IMR-90 (cell line): Measurements from ENCODE around the gene PPFIA2. TPM values are rescaled to one million over a fixed set of nuclear protein-coding genes. Genes with fewer than 3 reads are reported as not detected.

Experiments used
- ATAC-seq: fragments of 200-7000 bp; cut with Tn5 transposase; 2 replicates; pipeline ENCODE4 v1.9.1; 2020; ENCODE audit warnings: low read depth, mild to moderate bottlenecking, moderate library complexity
- BruUV-seq: library from RNA; stranded (reverse); fragments of 400-500 nt; replicated peaks from 2 replicates; lab custom pipeline; 2021; lab: Mats Ljungman, UMichigan
- CTCF ChIA-PET: fragments of 300-600 bp; formaldehyde crosslinking; extraction: SDS; loops from one replicate; lab custom pipeline; 2021; ENCODE audit warnings: antibody characterized with exemption; lab: Yijun Ruan, JAX
- POLR2A ChIA-PET: fragments of 300-600 bp; sonication (Branson Sonifier 250); formaldehyde crosslinking; loops from one replicate; lab custom pipeline; 2022; ENCODE audit warnings: antibody characterized with exemption; ENCODE audit not compliant: unreplicated experiment; lab: Charles Lee
- DNase-seq: peaks from one replicate; pipeline ENCODE4 v3.0.0; 2013
- H2AFZ ChIP-seq: replicated peaks from 2 replicates; pipeline ENCODE3; 2013; ENCODE audit warnings: low read length, mild to moderate bottlenecking; ENCODE audit not compliant: poor library complexity
- H2AK5ac ChIP-seq: 2 replicates; pipeline ENCODE4 v1.6.1; 2013; ENCODE audit warnings: low read depth, low read length, inconsistent platforms
- H2AK9ac ChIP-seq: replicated peaks from 2 replicates; pipeline ENCODE3; 2013; ENCODE audit warnings: mild to moderate bottlenecking, low read depth, low read length, moderate library complexity; ENCODE audit not compliant: poor library complexity
- H2BK120ac ChIP-seq: 2 replicates; pipeline ENCODE4 v1.6.1; 2013; ENCODE audit warnings: low read depth, low read length, inconsistent platforms
- H2BK15ac ChIP-seq: 3 replicates; pipeline ENCODE4 v1.6.1; 2013; ENCODE audit warnings: low read depth, low read length, inconsistent platforms
- H2BK20ac ChIP-seq: 2 replicates; pipeline ENCODE4 v1.6.1; 2013; ENCODE audit warnings: low read depth, mild to moderate bottlenecking, inconsistent platforms, low read length, moderate library complexity
- H2BK5ac ChIP-seq: 2 replicates; pipeline ENCODE4 v1.6.1; 2013; ENCODE audit warnings: mild to moderate bottlenecking, low read depth, low read length, inconsistent platforms; ENCODE audit not compliant: poor library complexity, severe bottlenecking
- H3K14ac ChIP-seq: replicated peaks from 2 replicates; pipeline ENCODE4 v1.6.1; 2013; ENCODE audit warnings: low read depth, low read length, inconsistent platforms
- H3K18ac ChIP-seq: 2 replicates; pipeline ENCODE4 v1.6.1; 2013; ENCODE audit warnings: low read depth, low read length, control low read depth
- H3K23ac ChIP-seq: 2 replicates; pipeline ENCODE4 v1.6.1; 2013; ENCODE audit warnings: low read depth, low read length, inconsistent platforms
- H3K27ac ChIP-seq: 2 replicates; pipeline ENCODE4 v1.5.1; 2013; ENCODE audit warnings: mild to moderate bottlenecking, control low read depth, low read length; ENCODE audit not compliant: insufficient read depth
- H3K27me3 ChIP-seq: 2 replicates; pipeline ENCODE4 v1.6.1; 2013; ENCODE audit warnings: low read length; ENCODE audit not compliant: control insufficient read depth, insufficient read depth
- H3K36me3 ChIP-seq: 2 replicates; pipeline ENCODE4 v1.6.1; 2013; ENCODE audit warnings: low read length, mixed read lengths; ENCODE audit not compliant: control insufficient read depth, insufficient read depth
- H3K4ac ChIP-seq: 2 replicates; pipeline ENCODE4 v1.6.1; 2013; ENCODE audit warnings: low read depth, low read length, inconsistent platforms
- H3K4me1 ChIP-seq: 2 replicates; pipeline ENCODE4 v1.6.1; 2013; ENCODE audit warnings: low read length, mixed read lengths; ENCODE audit not compliant: control insufficient read depth, insufficient read depth
- H3K4me2 ChIP-seq: 2 replicates; pipeline ENCODE4 v1.6.1; 2013; ENCODE audit warnings: low read depth, mild to moderate bottlenecking, control low read depth, low read length, moderate library complexity
- H3K4me3 ChIP-seq: 2 replicates; pipeline ENCODE4 v1.5.1; 2013; ENCODE audit warnings: low read depth, mild to moderate bottlenecking, control low read depth, low read length, moderate library complexity; ENCODE audit not compliant: insufficient read depth
- H3K56ac ChIP-seq: 2 replicates; pipeline ENCODE4 v1.6.1; 2013; ENCODE audit warnings: low read length, inconsistent platforms; ENCODE audit not compliant: insufficient read depth; ENCODE audit errors: extremely low read depth
- H3K79me1 ChIP-seq, 2 experiments: 2 replicates each; pipeline ENCODE4 v1.6.1; 2013; ENCODE audit warnings: low read length in 2 of 2, inconsistent platforms in 1 of 2, low read depth in 1 of 2
- H3K9ac ChIP-seq: 2 replicates; pipeline ENCODE4 v1.6.1; 2013; ENCODE audit warnings: low read depth, low read length, control low read depth
- H3K9me1 ChIP-seq: 2 replicates; pipeline ENCODE4 v1.6.1; 2013; ENCODE audit warnings: low read length, inconsistent platforms; ENCODE audit not compliant: insufficient read depth
- H3K9me3 ChIP-seq: 2 replicates; pipeline ENCODE4 v1.6.1; 2013; ENCODE audit warnings: low read length; ENCODE audit not compliant: control insufficient read depth, insufficient read depth
- H4K20me1 ChIP-seq: 2 replicates; pipeline ENCODE4 v1.6.1; 2013; ENCODE audit warnings: low read length, inconsistent platforms; ENCODE audit not compliant: insufficient read depth
- H4K5ac ChIP-seq: 2 replicates; pipeline ENCODE4 v1.6.1; 2013; ENCODE audit warnings: mild to moderate bottlenecking, low read depth, low read length, control low read depth
- H4K8ac ChIP-seq, 2 experiments: 2 replicates each; pipeline ENCODE4 v1.6.1; 2013; ENCODE audit warnings: low read depth in 2 of 2, low read length in 2 of 2, control low read depth in 1 of 2, inconsistent platforms in 1 of 2
- H4K91ac ChIP-seq: 2 replicates; pipeline ENCODE4 v1.6.1; 2013; ENCODE audit warnings: low read depth, low read length, inconsistent platforms; ENCODE audit not compliant: insufficient read depth
- BHLHE40 ChIP-seq: fragments of 150-350 bp; IDR thresholded peaks from 2 replicates; pipeline ENCODE4 v1.6.1; 2016; ENCODE audit warnings: mild to moderate bottlenecking, low read depth, low read length
- CEBPB ChIP-seq: IDR thresholded peaks from 2 replicates; pipeline ENCODE4 v1.6.1; 2012; ENCODE audit warnings: low read depth, low read length, improper control_type of control experiment
- CHD1 ChIP-seq: IDR thresholded peaks from 2 replicates; pipeline ENCODE4 v1.6.1; 2012; ENCODE audit warnings: low read depth, low read length, improper control_type of control experiment
- ELK1 ChIP-seq: fragments of 150-350 bp; IDR thresholded peaks from 2 replicates; pipeline ENCODE4 v1.6.1; 2016; ENCODE audit warnings: low read depth, mild to moderate bottlenecking, low read length, moderate library complexity, borderline replicate concordance
- FOS ChIP-seq: fragments of 150-350 bp; IDR thresholded peaks from 2 replicates; pipeline ENCODE4 v1.6.1; 2016; ENCODE audit warnings: low read depth, low read length
- MAFK ChIP-seq: IDR thresholded peaks from 2 replicates; pipeline ENCODE4 v1.6.1; 2012; ENCODE audit warnings: low read depth, low read length, improper control_type of control experiment
- MAZ ChIP-seq: IDR thresholded peaks from 2 replicates; pipeline ENCODE4 v1.6.1; 2012; ENCODE audit warnings: low read depth, mild to moderate bottlenecking, low read length, improper control_type of control experiment, moderate library complexity, borderline replicate concordance
- MXI1 ChIP-seq: IDR thresholded peaks from 2 replicates; pipeline ENCODE4 v1.6.1; 2012; ENCODE audit warnings: low read depth, mild to moderate bottlenecking, low read length, moderate library complexity, borderline replicate concordance
- NFE2L2 ChIP-seq: fragments of 150-350 bp; IDR thresholded peaks from 2 replicates; pipeline ENCODE4 v1.6.1; 2016; ENCODE audit warnings: low read depth, mild to moderate bottlenecking, low read length
- POLR2A ChIP-seq: IDR thresholded peaks from 2 replicates; pipeline ENCODE4 v1.6.1; 2012; ENCODE audit warnings: mild to moderate bottlenecking, low read depth, low read length
- RAD21 ChIP-seq: IDR thresholded peaks from 2 replicates; pipeline ENCODE4 v1.6.1; 2012; ENCODE audit warnings: low read length, improper control_type of control experiment
- RCOR1 ChIP-seq: IDR thresholded peaks from 2 replicates; pipeline ENCODE4 v1.6.1; 2012; ENCODE audit warnings: mild to moderate bottlenecking, low read length, improper control_type of control experiment; ENCODE audit not compliant: insufficient replicate concordance
- RFX5 ChIP-seq: IDR thresholded peaks from 2 replicates; pipeline ENCODE4 v1.8.0; 2012; ENCODE audit warnings: low read depth, mild to moderate bottlenecking, low read length, moderate library complexity
- SMC3 ChIP-seq: fragments of 150-350 bp; IDR thresholded peaks from 2 replicates; pipeline ENCODE4 v1.6.1; 2016; ENCODE audit warnings: low read depth, mild to moderate bottlenecking, antibody characterized with exemption, low read length, moderate library complexity
- USF2 ChIP-seq: fragments of 150-350 bp; IDR thresholded peaks from 2 replicates; pipeline ENCODE4 v1.6.1; 2017; ENCODE audit warnings: mild to moderate bottlenecking, antibody characterized with exemption, low read length, low read depth
- WGBS, 2 experiments: methylation state at CpG; one replicate each; pipeline versions ENCODE4 v1.1.5 to v1.1.7; 2013; ENCODE audit warnings: missing lambda C conversion rate in 2 of 2; ENCODE audit not compliant: insufficient read length in 1 of 2; ENCODE audit errors: extremely low coverage in 2 of 2; 5-methylcytosine and 5-hydroxymethylcytosine counted together
- dilution Hi-C: fragments of 300-500 bp; cut with HindIII; formaldehyde crosslinking; loops from one replicate; pipeline ENCODE4 v1.14.3; 2018; ENCODE audit warnings: low sequenced_read_pairs; ENCODE audit not compliant: unreplicated experiment
- in situ Hi-C: fragments of 300-500 bp; cut with MboI; formaldehyde crosslinking; loops from 3 replicates; pipeline ENCODE4 v1.14.3; 2019; ENCODE audit warnings: low sequenced_read_pairs, inconsistent platforms, mixed read lengths
- intact Hi-C: fragments of 100-400 bp; cut with micrococcal nuclease; formaldehyde crosslinking; loops from 2 replicates; pipeline ENCODE4 v1.10.0; 2022
- polyA plus RNA-seq, 3 experiments: library from polyadenylated mRNA; depleted of rRNA; stranded (reverse); fragments of >200 nt; gene quantifications; 2 replicates each; pipeline ENCODE4 v1.2.3, GENCODE V29; 2012; ENCODE audit warnings: low replicate concordance in 1 of 3
- total RNA-seq: library from RNA; depleted of rRNA; stranded (reverse); fragments of >200 nt; gene quantifications from 2 replicates; pipeline ENCODE4 v1.2.3, GENCODE V29; 2012
- TF ChIP-seq, protein P1 (sequence below): conservative IDR thresholded peaks from 2 replicates; pipeline ENCODE4 v1.5.1; 2012; ENCODE audit warnings: mild to moderate bottlenecking, low read depth, low read length, improper control_type of control experiment

Gene PPFIA2
- total and polyA plus RNA-seq, 2 of the 4 experiments (the other 2 are of a cell fraction), result 0.29 to 1.3 TPM

GRCh38 chr12:81403348-81403747 lies 355.8 kb downstream of the PPFIA2 start:
- Histone ChIP-seq H3K4me1 (no peaks in the 10 kb centered on the region), H4K5ac (no peak overlapping the region), H2BK120ac (no peak overlapping the region), H2BK15ac (no peak overlapping the region), H3K18ac (no peak overlapping the region), H4K91ac (no peak overlapping the region), H4K8ac (no peak overlapping the region), H3K36me3 (no peaks in the 10 kb centered on the region), H4K20me1 (no peaks in the 10 kb centered on the region), H3K27me3 (no peaks in the 10 kb centered on the region), H3K4ac (no peak overlapping the region), H3K79me1 (no peaks in the 10 kb centered on the region), H2AK5ac (no peak overlapping the region), H3K4me3 (no peak overlapping the region), H3K9me3 (no peaks in the 10 kb centered on the region), H2AFZ (no peak overlapping the region), H3K9ac (no peak overlapping the region), H3K23ac (no peak overlapping the region), H2BK20ac (no peak overlapping the region), H2AK9ac (no peak overlapping the region), H3K27ac (no peak overlapping the region), H3K4me2 (no peak overlapping the region), H3K14ac (no peak overlapping the region), H3K56ac (no peak overlapping the region), H3K9me1 (no peaks in the 10 kb centered on the region), H2BK5ac (no peak overlapping the region)
- in situ Hi-C loops (no loop called here), dilution Hi-C loops (no loop called here), intact Hi-C loops (no loop called here)
- CTCF ChIA-PET, result no interaction called here
- no peak for TF ChIP-seq ELK1
- no peak for TF ChIP-seq POLR2A
- TF ChIP-seq MXI1, result no peak
- no peak for TF ChIP-seq NFE2L2
- no peak for TF ChIP-seq FOS
- TF ChIP-seq RFX5, result no peak
- TF ChIP-seq RAD21, result no peak
- TF ChIP-seq MAFK, result no peak
- no peak for TF ChIP-seq BHLHE40
- TF ChIP-seq SMC3, result no peak
- TF ChIP-seq MAZ, result no peak
- no peak for TF ChIP-seq USF2
- no peak for TF ChIP-seq CHD1
- no peak for TF ChIP-seq RCOR1
- TF ChIP-seq, protein P1, sequence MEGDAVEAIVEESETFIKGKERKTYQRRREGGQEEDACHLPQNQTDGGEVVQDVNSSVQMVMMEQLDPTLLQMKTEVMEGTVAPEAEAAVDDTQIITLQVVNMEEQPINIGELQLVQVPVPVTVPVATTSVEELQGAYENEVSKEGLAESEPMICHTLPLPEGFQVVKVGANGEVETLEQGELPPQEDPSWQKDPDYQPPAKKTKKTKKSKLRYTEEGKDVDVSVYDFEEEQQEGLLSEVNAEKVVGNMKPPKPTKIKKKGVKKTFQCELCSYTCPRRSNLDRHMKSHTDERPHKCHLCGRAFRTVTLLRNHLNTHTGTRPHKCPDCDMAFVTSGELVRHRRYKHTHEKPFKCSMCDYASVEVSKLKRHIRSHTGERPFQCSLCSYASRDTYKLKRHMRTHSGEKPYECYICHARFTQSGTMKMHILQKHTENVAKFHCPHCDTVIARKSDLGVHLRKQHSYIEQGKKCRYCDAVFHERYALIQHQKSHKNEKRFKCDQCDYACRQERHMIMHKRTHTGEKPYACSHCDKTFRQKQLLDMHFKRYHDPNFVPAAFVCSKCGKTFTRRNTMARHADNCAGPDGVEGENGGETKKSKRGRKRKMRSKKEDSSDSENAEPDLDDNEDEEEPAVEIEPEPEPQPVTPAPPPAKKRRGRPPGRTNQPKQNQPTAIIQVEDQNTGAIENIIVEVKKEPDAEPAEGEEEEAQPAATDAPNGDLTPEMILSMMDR, result no peak
- TF ChIP-seq CEBPB, result no peak
- WGBS, 2 experiments, result no CpG with 5 or more reads among the region's 1 CpG
- ATAC-seq (no peak), DNase-seq (no peak)
- no TSS peak for BruUV-seq
- POLR2A ChIA-PET, result no interaction called here
